Trophoblast cell (in vitro differentiated cells and primary cell): Measurements from ENCODE around the gene MAGEL2.

Experiments
- DNase-seq, 2 donors: peaks; one replicate each; pipeline ENCODE4 v3.0.0-alpha.2; 2016
- H2AFZ ChIP-seq: 2 replicates; pipeline ENCODE4 v1.6.1; 2013; ENCODE audit warnings: low read length, moderate library complexity, mild to moderate bottlenecking; ENCODE audit not compliant: insufficient read depth, poor library complexity
- H2AK5ac ChIP-seq: 2 replicates; pipeline ENCODE4 v1.6.1; 2013; ENCODE audit warnings: mild to moderate bottlenecking, low read length
- H2BK120ac ChIP-seq: 2 replicates; pipeline ENCODE4 v1.6.1; 2013; ENCODE audit warnings: low read length, mild to moderate bottlenecking, moderate library complexity; ENCODE audit not compliant: insufficient read depth, poor library complexity
- H2BK12ac ChIP-seq: 2 replicates; pipeline ENCODE4 v1.6.1; 2013; ENCODE audit warnings: mild to moderate bottlenecking, low read length, moderate library complexity
- H2BK5ac ChIP-seq: 2 replicates; pipeline ENCODE4 v1.6.1; 2013; ENCODE audit warnings: low read length, low read depth, moderate library complexity, mild to moderate bottlenecking; ENCODE audit not compliant: poor library complexity
- H3K14ac ChIP-seq: 2 replicates; pipeline ENCODE4 v1.6.1; 2013; ENCODE audit warnings: mild to moderate bottlenecking, low read length
- H3K18ac ChIP-seq: 2 replicates; pipeline ENCODE4 v1.6.1; 2013; ENCODE audit warnings: mild to moderate bottlenecking, low read length
- H3K23ac ChIP-seq: 2 replicates; pipeline ENCODE4 v1.6.1; 2013; ENCODE audit warnings: low read length
- H3K27ac ChIP-seq: 2 replicates; pipeline ENCODE4 v1.5.1; 2013; ENCODE audit warnings: low read depth, mild to moderate bottlenecking, inconsistent platforms, low read length, moderate library complexity
- H3K27me3 ChIP-seq: 2 replicates; pipeline ENCODE4 v1.6.1; 2013; ENCODE audit warnings: inconsistent platforms, mild to moderate bottlenecking, low read length, moderate library complexity; ENCODE audit not compliant: insufficient read depth
- H3K36me3 ChIP-seq, 2 experiments: 1 replicate in 1 of 2; 2 replicates in 1 of 2; pipeline ENCODE4 v1.6.1; 2013; ENCODE audit warnings: low read length in 2 of 2, mild to moderate bottlenecking in 2 of 2, moderate library complexity in 1 of 2; ENCODE audit not compliant: insufficient read depth in 2 of 2, control insufficient read depth in 1 of 2
- H3K4ac ChIP-seq: 2 replicates; pipeline ENCODE4 v1.6.1; 2013; ENCODE audit warnings: low read depth, mild to moderate bottlenecking, low read length, moderate library complexity
- H3K4me1 ChIP-seq, 2 experiments: 1 replicate in 1 of 2; 2 replicates in 1 of 2; pipeline ENCODE4 v1.6.1; 2013; ENCODE audit warnings: low read length in 2 of 2, mild to moderate bottlenecking in 2 of 2, moderate library complexity in 1 of 2; ENCODE audit not compliant: insufficient read depth in 2 of 2, control insufficient read depth in 1 of 2
- H3K4me2 ChIP-seq: 2 replicates; pipeline ENCODE4 v1.6.1; 2013; ENCODE audit warnings: inconsistent platforms, mild to moderate bottlenecking, low read length, moderate library complexity
- H3K4me3 ChIP-seq: 2 replicates; pipeline ENCODE4 v1.5.1; 2013; ENCODE audit warnings: mild to moderate bottlenecking, low read depth, low read length, inconsistent platforms
- H3K79me1 ChIP-seq: one replicate; pipeline ENCODE4 v1.6.1; 2013; ENCODE audit warnings: low read length
- H3K79me2 ChIP-seq: 2 replicates; pipeline ENCODE4 v1.6.1; 2013; ENCODE audit warnings: low read length, mild to moderate bottlenecking; ENCODE audit not compliant: control insufficient read depth, insufficient read depth, poor library complexity
- H3K9ac ChIP-seq: 2 replicates; pipeline ENCODE4 v1.6.1; 2013; ENCODE audit warnings: mild to moderate bottlenecking, low read length
- H3K9me3 ChIP-seq: 2 replicates; pipeline ENCODE4 v1.6.1; 2013; ENCODE audit warnings: low read depth, mild to moderate bottlenecking, control low read depth, inconsistent platforms, low read length; ENCODE audit not compliant: insufficient read depth
- H4K12ac ChIP-seq: 2 replicates; pipeline ENCODE4 v1.6.1; 2013; ENCODE audit warnings: low read depth, mild to moderate bottlenecking, low read length, moderate library complexity
- H4K8ac ChIP-seq: 2 replicates; pipeline ENCODE4 v1.6.1; 2013; ENCODE audit warnings: low read depth, mild to moderate bottlenecking, low read length, moderate library complexity
- H4K91ac ChIP-seq: one replicate; pipeline ENCODE4 v1.6.1; 2013; ENCODE audit warnings: low read depth, mild to moderate bottlenecking, low read length, moderate library complexity
- WGBS: extraction: QIAGEN DNeasy Blood & Tissue Kit; methylation state at CpG from one replicate; pipeline ENCODE4 v1.1.7; 2013; ENCODE audit warnings: missing lambda C conversion rate; ENCODE audit not compliant: insufficient read length, insufficient coverage; ENCODE audit errors: extremely low coverage; 5-methylcytosine and 5-hydroxymethylcytosine counted together

The MAGEL2 gene

GRCh38 chr15:23596736-23597135 lies 50.9 kb downstream of the MAGEL2 start:
- Histone ChIP-seq H3K79me2 (no peaks in the 10 kb centered on the region), H3K36me3 (no peaks in the 10 kb centered on the region), H3K14ac (no peak overlapping the region), H3K4me3 (no peak overlapping the region), H4K8ac (no peak overlapping the region), H3K4me1 (no peaks in the 10 kb centered on the region), H3K27ac (no peak overlapping the region), H2BK12ac (no peak overlapping the region), H3K79me1 (no peaks in the 10 kb centered on the region), H2AK5ac (no peak overlapping the region), H3K23ac (no peak overlapping the region), H4K12ac (no peak overlapping the region), H3K4me2 (no peak overlapping the region), H2AFZ (no peak overlapping the region), H3K27me3 (no peaks in the 10 kb centered on the region), H3K9me3 (peaks cover 3% of the 10 kb centered on the region), H3K9ac (no peak overlapping the region), H2BK5ac (no peak overlapping the region), H2BK120ac (no peak overlapping the region), H4K91ac (no peak overlapping the region), H3K18ac (no peak overlapping the region), H3K4ac (no peak overlapping the region)
- DNase-seq: no peak
- no CpG with 5 or more reads among the region's 5 CpGs for WGBS

GRCh38 chr15:23595368-23595767 lies 52.3 kb downstream of the MAGEL2 start:
- H3K9me3 ChIP-seq: peaks cover 3% of the 10 kb centered on the region
- WGBS: no CpG with 5 or more reads among the region's 2 CpGs
- no peak overlapping the region for H2BK5ac ChIP-seq
- no peak overlapping the region for H3K4me2 ChIP-seq
- no peak overlapping the region for H3K23ac ChIP-seq
- H3K79me2 ChIP-seq: no peaks in the 10 kb centered on the region
- H3K9ac ChIP-seq: no peak overlapping the region
- H2BK120ac ChIP-seq: no peak overlapping the region
- H3K36me3 ChIP-seq: no peaks in the 10 kb centered on the region
- H4K8ac ChIP-seq: no peak overlapping the region
- H2AK5ac ChIP-seq: no peak overlapping the region
- H3K79me1 ChIP-seq: no peaks in the 10 kb centered on the region
- no peaks in the 10 kb centered on the region for H3K4me1 ChIP-seq
- no peak overlapping the region for H2BK12ac ChIP-seq
- H2AFZ ChIP-seq: no peak overlapping the region
- H3K4ac ChIP-seq: no peak overlapping the region
- H4K12ac ChIP-seq: no peak overlapping the region
- no peak overlapping the region for H3K18ac ChIP-seq
- no peak overlapping the region for H3K4me3 ChIP-seq
- H3K14ac ChIP-seq: no peak overlapping the region
- DNase-seq: no peak
- H3K27me3 ChIP-seq: no peaks in the 10 kb centered on the region
- no peak overlapping the region for H4K91ac ChIP-seq
- no peak overlapping the region for H3K27ac ChIP-seq

- H4K8ac ChIP-seq: no peak overlapping the region
- no peak overlapping the region for H3K27ac ChIP-seq
- H3K79me1 ChIP-seq: no peaks in the 10 kb centered on the region
- no peak overlapping the region for H2AK5ac ChIP-seq
- no peaks in the 10 kb centered on the region for H3K4me1 ChIP-seq
- H3K4me2 ChIP-seq: no peak overlapping the region
- no peak overlapping the region for H4K12ac ChIP-seq
- H3K9me3 ChIP-seq: peaks cover 5% of the 10 kb centered on the region
- H3K9ac ChIP-seq: no peak overlapping the region
- H3K27me3 ChIP-seq: no peaks in the 10 kb centered on the region
- no peak overlapping the region for H2BK5ac ChIP-seq
- H3K18ac ChIP-seq: no peak overlapping the region
- no peak overlapping the region for H3K4me3 ChIP-seq
- H3K36me3 ChIP-seq: no peaks in the 10 kb centered on the region
- WGBS: no CpG with 5 or more reads among the region's 7 CpGs
- no peak overlapping the region for H4K91ac ChIP-seq
- no peak overlapping the region for H3K23ac ChIP-seq
- DNase-seq: no peak
- H3K4ac ChIP-seq: no peak overlapping the region
- no peaks in the 10 kb centered on the region for H3K79me2 ChIP-seq
- H2BK120ac ChIP-seq: no peak overlapping the region
- H3K14ac ChIP-seq: no peak overlapping the region
- H2AFZ ChIP-seq: no peak overlapping the region
- no peak overlapping the region for H2BK12ac ChIP-seq
Measured at GRCh38 chr15:23594252-23594770, 53.4 kb downstream of the MAGEL2 start.
